G401.6 (cell line): Measurements from ENCODE around the gene PA2G4.
"Not testable (repeated sequence)": the region's sequence is repeated elsewhere in the genome, so short reads cannot be mapped to it uniquely, and the experiment has no call there.

ENCODE experiments used
- FAIRE-seq: peaks from 2 replicates; lab custom pipeline; 2012; peaks lifted over from hg19 to GRCh38; lab: Jason Lieb, UNC

PA2G4 gene

GRCh38 chr12:56104109-56104814 lies at the start of gene PA2G4:
PA2G4 (plus strand) TSS chr12:56104559; CDS start chr12:56104738, 179 bp downstream.
- FAIRE-seq = peak; percentile 98

GRCh38 chr12:56059964-56060363 lies 44.4 kb upstream of the PA2G4 start:
- not testable (repeated sequence) for FAIRE-seq

- FAIRE-seq = no peak
Measured at GRCh38 chr12:56061982-56062381, 42.4 kb upstream of the PA2G4 start.

GRCh38 chr12:56062996-56063395 lies 41.4 kb upstream of the PA2G4 start:
- no peak for FAIRE-seq

- no peak for FAIRE-seq
Measured at GRCh38 chr12:56071648-56072047, 32.7 kb upstream of the PA2G4 start.

GRCh38 chr12:56074396-56074795 lies 30.0 kb upstream of the PA2G4 start:
- no peak for FAIRE-seq

- FAIRE-seq = not testable (repeated sequence)
Measured at GRCh38 chr12:56077966-56078365, 26.4 kb upstream of the PA2G4 start.

- no peak for FAIRE-seq
Measured at GRCh38 chr12:56078427-56078826, 25.9 kb upstream of the PA2G4 start.

- FAIRE-seq = peak; percentile 84
Measured at GRCh38 chr12:56078931-56079722, 25.2 kb upstream of the PA2G4 start.

GRCh38 chr12:56079723-56080555 lies 24.4 kb upstream of the PA2G4 start, which contains the start of gene ERBB3:
ERBB3 (plus strand) TSS chr12:56080165; CDS start chr12:56080301, 136 bp downstream.
- FAIRE-seq = no peak

GRCh38 chr12:56080556-56081138 lies 23.7 kb upstream of the PA2G4 start:
- FAIRE-seq = no peak

- no peak for FAIRE-seq
Measured at GRCh38 chr12:56081393-56082347, 22.7 kb upstream of the PA2G4 start.

- no peak for FAIRE-seq
Measured at GRCh38 chr12:56082382-56082781, 22.0 kb upstream of the PA2G4 start.

GRCh38 chr12:56082967-56083366 lies 21.4 kb upstream of the PA2G4 start:
- no peak for FAIRE-seq

GRCh38 chr12:56084958-56085543 lies 19.3 kb upstream of the PA2G4 start:
- no peak for FAIRE-seq

- no peak for FAIRE-seq
Measured at GRCh38 chr12:56086096-56086495, 18.3 kb upstream of the PA2G4 start.

- no peak for FAIRE-seq
Measured at GRCh38 chr12:56086608-56087007, 17.8 kb upstream of the PA2G4 start.

GRCh38 chr12:56087220-56087619 lies 17.1 kb upstream of the PA2G4 start:
- no peak for FAIRE-seq

GRCh38 chr12:56097738-56098137 lies 6.6 kb upstream of the PA2G4 start:
- FAIRE-seq = no peak

- no peak for FAIRE-seq
Measured at GRCh38 chr12:56098592-56098991, 5.8 kb upstream of the PA2G4 start.

GRCh38 chr12:56099787-56100186 lies 4.6 kb upstream of the PA2G4 start:
- no peak for FAIRE-seq
